ENCODE results near the gene C1orf159. TPM values are rescaled to one million over a fixed set of nuclear protein-coding genes. Genes with fewer than 3 reads are reported as not detected.

Gene C1orf159
- total and polyA plus RNA-seq, 12 donors: 0.55 to 54.3 (median 11.3) TPM

DNA sequence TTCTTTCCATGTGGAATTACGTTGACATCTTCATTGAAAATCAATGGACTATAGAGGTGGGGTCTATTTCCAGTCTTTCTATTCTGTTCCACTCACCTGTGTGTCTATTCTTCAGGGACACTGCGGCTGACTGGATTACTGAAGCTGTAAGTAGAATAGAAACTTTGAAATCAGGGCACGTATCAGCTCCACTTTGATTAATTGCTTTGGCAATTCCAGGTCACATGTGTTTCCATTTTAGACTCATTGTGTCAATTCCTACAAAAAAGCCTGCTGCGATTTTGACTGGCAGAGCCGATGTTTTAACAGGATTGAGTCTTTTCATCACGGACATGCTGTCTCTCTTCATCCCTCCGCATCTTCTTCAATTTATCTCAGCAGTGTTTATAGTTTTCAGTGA, 20.9 kb downstream of the C1orf159 start:
- no peak for TF ChIP-seq POLR2A (IDR thresholded peaks at IDR 0.05)
- TF ChIP-seq, protein P1, sequence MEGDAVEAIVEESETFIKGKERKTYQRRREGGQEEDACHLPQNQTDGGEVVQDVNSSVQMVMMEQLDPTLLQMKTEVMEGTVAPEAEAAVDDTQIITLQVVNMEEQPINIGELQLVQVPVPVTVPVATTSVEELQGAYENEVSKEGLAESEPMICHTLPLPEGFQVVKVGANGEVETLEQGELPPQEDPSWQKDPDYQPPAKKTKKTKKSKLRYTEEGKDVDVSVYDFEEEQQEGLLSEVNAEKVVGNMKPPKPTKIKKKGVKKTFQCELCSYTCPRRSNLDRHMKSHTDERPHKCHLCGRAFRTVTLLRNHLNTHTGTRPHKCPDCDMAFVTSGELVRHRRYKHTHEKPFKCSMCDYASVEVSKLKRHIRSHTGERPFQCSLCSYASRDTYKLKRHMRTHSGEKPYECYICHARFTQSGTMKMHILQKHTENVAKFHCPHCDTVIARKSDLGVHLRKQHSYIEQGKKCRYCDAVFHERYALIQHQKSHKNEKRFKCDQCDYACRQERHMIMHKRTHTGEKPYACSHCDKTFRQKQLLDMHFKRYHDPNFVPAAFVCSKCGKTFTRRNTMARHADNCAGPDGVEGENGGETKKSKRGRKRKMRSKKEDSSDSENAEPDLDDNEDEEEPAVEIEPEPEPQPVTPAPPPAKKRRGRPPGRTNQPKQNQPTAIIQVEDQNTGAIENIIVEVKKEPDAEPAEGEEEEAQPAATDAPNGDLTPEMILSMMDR (IDR thresholded peaks at IDR 0.05): no peak
- no peak overlapping the region for H3K27ac ChIP-seq
- no peaks in the 10 kb centered on the region for H3K36me3 ChIP-seq (replicated peaks in 1 of 2)
- WGBS, 4 donors: 87 to 92% (median 88%) methylated on average over 7 of the region's 7 CpGs
- DNase-seq: no peak
- no peaks in the 10 kb centered on the region for H3K9me3 ChIP-seq (replicated peaks in 1 of 3)
- H3K27me3 ChIP-seq: no peaks in the 10 kb centered on the region
- H3K4me1 ChIP-seq (replicated peaks in 1 of 2): no peaks in the 10 kb centered on the region
- intact Hi-C loops (cut with DNase I): no loop called here
- no peak overlapping the region for H3K4me3 ChIP-seq

DNA sequence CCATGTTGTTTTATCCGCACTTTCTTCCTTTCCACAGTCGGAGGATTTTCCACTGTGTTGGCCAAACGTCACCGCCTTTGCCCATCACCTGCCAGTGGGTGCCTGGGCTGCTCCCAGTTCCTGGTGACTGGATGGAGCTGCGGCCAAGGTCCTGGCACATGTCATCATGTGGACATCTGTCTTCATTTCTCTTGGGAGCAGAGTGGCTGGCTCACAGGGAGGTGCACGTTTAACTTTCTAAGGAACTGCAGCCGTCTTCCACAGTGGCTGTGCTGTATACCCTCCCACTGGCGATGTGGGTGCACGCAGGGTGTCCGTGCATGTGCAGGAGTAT, 22.3 kb downstream of the C1orf159 start:
- TF ChIP-seq, protein P1 (IDR thresholded peaks at IDR 0.05): no peak
- TF ChIP-seq POLR2A (IDR thresholded peaks at IDR 0.05): no peak
- no peak overlapping the region for H3K4me3 ChIP-seq
- H3K36me3 ChIP-seq (replicated peaks in 1 of 2): no peaks in the 10 kb centered on the region
- no peaks in the 10 kb centered on the region for H3K4me1 ChIP-seq (replicated peaks in 1 of 2)
- 92 to 98% (median 93%) methylated on average over 10 of the region's 10 CpGs for WGBS, 4 donors
- no peaks in the 10 kb centered on the region for H3K27me3 ChIP-seq
- no peaks in the 10 kb centered on the region for H3K9me3 ChIP-seq (replicated peaks in 1 of 3)
- intact Hi-C loops (cut with DNase I): no loop called here
- H3K27ac ChIP-seq: no peak overlapping the region
- DNase-seq: peak in 1 of 7 donors; percentile 12

DNA sequence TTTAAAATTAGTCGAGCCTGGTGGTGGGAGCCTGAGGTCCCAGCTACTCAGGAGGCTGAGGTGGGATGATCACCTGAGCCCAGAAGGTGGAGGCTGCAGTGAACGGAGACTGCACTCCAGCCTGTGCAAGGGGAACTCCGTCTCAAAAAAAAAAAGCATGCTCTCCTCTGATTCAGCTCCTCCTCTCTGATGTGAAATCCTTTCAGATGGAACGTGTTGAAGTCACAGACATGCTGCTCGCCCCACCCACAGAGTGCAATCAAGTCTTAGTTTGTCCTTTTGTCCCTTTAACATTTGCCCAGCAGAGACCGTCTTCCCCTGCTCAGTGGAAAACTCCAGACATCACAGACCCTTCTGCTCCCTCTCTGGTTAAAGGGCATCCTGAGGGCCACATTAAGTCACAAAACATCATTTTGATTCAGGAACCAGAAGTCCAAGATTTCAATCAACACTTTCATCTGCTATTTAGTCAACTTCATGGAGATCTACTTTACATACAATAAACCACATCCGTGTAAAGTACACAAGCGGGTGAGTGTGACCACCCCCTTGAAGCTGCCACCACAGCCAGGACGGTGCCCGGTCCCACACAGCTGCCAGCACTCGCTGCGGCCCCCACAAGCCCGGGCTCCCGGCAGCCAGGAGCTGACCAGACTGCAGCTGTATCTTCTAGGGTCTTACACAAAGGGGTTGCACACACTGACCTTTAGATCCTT, 22.8 kb downstream of the C1orf159 start:
- 91 to 94% (median 92%) methylated on average over 13 to 14 of the region's 14 CpGs for WGBS, 4 donors
- Histone ChIP-seq H3K4me1 (replicated peaks in 1 of 2) (no peaks in the 10 kb centered on the region), H3K4me3 (no peak overlapping the region), H3K27ac (no peak overlapping the region), H3K9me3 (replicated peaks in 1 of 3) (no peaks in the 10 kb centered on the region), H3K27me3 (no peaks in the 10 kb centered on the region), H3K36me3 (replicated peaks in 1 of 2) (no peaks in the 10 kb centered on the region)
- DNase-seq: peak in 1 of 7 donors; percentile 5
- intact Hi-C loops (cut with DNase I): no loop called here
- no peak for TF ChIP-seq POLR2A (IDR thresholded peaks at IDR 0.05)

DNA sequence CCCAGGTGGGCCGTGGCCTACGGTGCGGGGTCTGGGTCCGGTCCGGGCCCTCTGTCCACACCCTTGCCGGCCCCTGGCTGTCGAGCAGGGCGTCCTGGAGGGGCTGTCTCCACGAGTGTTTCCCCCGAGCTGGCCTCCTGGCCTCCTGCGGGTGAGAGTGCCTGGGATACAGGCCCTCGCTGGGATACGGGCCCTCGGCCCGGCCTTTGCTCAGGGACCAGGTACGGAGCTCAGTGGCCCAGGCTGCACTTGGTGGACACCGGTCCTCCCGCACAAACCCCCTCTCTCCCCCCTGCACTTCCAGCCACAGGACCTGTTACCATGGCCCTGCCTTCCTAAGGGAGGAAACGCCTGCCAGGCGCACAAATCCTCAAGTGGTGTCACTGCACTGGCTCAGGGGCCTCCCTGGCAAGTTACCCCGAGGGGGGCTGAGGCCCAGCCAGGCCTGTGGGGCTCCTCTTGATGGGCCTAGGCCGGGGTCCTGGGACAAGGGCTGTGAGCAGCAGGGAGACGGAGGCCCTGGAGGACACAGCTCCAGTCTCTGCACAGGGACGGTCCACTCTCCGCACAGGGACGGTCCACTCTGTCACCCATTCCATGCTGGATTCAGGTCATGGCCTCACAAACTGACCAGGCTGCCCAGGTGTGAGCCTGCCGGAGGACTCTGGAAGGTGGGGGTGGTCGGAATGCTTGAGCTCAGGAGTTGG, 23.6 kb downstream of the C1orf159 start:
- Histone ChIP-seq H3K4me1 (replicated peaks in 1 of 2) (no peaks in the 10 kb centered on the region), H3K4me3 (no peak overlapping the region), H3K36me3 (replicated peaks in 1 of 2) (no peaks in the 10 kb centered on the region), H3K9me3 (replicated peaks in 1 of 3) (no peaks in the 10 kb centered on the region), H3K27me3 (no peaks in the 10 kb centered on the region), H3K27ac (no peak overlapping the region)
- TF ChIP-seq POLR2A (IDR thresholded peaks at IDR 0.05): no peak
- TF ChIP-seq, protein P1 (IDR thresholded peaks at IDR 0.05): no peak
- WGBS, 4 donors: 96 to 97% (median 97%) methylated on average over 5 to 28 of the region's 28 CpGs
- intact Hi-C loops (cut with DNase I): no loop called here
- peak in 1 of 7 donors; percentile 5 for DNase-seq
